ENCODE data around the gene NCS1.

Gene NCS1

DNA sequence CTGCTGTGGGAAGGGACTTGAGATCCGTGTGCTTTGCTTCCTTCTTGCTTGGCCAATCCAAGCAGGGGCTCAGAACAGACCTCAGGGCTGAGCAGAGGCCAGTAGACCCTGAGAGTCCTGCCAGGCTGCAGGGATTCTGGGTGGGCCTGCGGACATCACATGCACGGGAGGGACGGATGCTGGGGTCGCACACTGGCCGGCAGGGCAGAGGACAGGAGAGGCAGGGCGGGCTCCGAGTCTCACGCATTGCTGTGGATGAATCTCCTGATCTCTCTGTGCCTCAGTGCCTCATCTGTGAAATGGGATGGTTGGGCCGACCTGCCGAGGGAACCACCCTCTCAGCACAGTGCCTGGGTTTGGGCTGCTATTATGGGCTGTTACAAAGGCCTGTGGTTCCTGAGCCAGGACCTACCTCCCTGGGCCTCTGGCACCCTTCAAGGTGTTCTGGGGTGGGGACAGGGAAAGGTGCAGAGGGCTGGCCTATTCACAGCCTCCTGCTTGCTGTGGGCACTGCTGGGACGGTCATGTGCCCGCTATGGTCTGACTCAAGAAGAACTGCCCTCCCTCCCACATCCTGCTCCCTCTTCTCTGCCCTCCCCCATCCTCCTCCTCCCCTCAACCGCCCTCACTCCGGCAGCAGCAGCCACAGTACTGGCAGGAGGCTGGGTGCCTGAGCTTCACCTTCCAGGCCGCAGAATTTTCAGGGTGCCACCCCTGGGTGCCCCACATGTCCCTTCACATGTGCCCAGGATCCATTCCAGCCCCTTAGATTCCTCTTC is 43.3 kb downstream of the NCS1 start:
- no peak for DNase-seq (ENCODE audit: low read depth)

GRCh38 chr9:130217838-130218237 is 45.6 kb downstream of the NCS1 start:
- no peak for DNase-seq (ENCODE audit: low read depth)

DNA sequence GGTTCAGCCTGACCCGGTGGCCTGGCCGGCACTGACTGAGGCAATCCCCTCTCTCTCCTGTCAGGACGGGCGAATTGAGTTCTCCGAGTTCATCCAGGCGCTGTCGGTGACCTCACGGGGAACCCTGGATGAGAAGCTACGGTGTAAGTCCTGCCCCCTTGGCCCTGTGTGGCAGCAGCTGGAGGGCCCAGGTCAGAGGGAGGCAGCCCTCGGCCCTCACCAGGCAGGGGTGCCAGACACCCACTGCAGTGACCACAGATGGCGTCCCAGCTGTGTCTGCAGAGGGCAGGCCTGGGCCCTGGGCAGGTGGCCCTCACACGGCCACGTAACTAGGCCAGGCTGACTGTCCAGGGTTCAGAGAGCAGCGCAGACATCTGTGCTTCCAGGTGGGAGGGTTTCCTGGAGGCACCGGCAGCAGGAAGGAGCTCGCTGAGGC is 47.5 kb downstream of the NCS1 start:
- DNase-seq (ENCODE audit: low read depth), result no peak

- DNase-seq (ENCODE audit: low read depth), result no peak
These were observed 48.1 kb downstream of the NCS1 start for GRCh38 chr9:130220352-130220751.

DNA sequence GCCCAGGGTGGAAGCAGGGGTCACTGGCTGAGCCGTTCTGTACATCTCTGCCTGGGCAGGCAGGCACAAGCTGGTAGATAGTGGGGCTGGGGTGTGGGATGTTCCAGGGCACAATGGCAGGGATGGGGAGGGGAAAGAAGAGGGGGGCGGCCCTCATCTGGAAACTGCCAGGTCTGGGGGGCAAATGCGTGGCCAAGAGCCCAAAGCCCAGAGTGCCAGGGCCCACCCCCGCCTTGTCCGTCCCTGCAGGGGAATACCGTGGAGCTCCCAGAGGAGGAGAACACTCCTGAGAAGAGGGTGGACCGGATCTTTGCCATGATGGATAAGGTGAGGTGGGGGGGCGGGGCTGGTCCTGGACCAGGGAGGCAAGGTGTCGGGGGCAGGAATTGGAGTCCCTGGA is 50.6 kb downstream of the NCS1 start:
- DNase-seq (ENCODE audit: low read depth), result no peak

- no peak for DNase-seq (ENCODE audit: low read depth)
These were observed 52.9 kb downstream of the NCS1 start for GRCh38 chr9:130225071-130225470.

GRCh38 chr9:130225586-130225985 is 53.4 kb downstream of the NCS1 start:
- DNase-seq (ENCODE audit: low read depth), result no peak

DNA sequence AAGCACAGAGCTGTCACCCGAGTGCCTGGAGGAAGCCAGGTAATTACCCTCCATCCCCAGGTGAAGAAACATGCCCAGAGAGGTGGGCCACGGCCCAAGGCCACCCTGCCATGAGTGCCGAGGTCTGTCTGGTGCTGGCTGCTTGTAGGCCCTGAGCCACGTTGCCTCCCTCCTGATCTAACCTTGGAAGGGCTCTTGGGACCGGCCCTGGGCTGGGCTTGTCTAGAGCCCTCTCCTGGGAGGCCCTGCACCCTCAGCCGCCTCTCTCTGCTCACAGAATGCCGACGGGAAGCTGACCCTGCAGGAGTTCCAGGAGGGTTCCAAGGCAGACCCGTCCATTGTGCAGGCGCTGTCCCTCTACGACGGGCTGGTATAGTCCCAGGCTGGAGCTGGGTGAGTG is 53.9 kb downstream of the NCS1 start:
- DNase-seq (ENCODE audit: low read depth), result no peak

GRCh38 chr9:130227833-130228232 is 55.6 kb downstream of the NCS1 start:
- no peak for DNase-seq (ENCODE audit: low read depth)

DNA sequence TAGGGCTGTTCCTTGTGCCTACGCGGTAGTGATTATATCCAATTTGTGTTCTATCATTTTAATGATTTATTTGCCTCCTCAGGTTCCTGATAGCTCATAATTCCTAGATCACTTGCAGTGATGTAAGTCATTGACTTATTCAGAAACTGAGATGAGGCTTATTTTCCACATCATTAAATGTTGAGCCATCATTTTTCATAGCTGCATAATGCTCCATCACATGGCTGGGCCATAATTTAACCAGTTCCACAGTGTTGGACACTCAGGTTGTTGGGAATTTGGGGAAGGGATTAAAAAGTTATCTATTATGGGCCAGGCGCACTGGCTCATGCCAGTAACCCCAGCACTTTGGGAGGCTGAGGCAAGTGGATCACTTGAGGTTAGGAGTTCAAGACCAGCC is 57.6 kb downstream of the NCS1 start:
- no peak for DNase-seq (ENCODE audit: low read depth)

- DNase-seq (ENCODE audit: low read depth), result no peak
These were observed 58.4 kb downstream of the NCS1 start for GRCh38 chr9:130230631-130231030.

GRCh38 chr9:130232899-130233586 is 60.8 kb downstream of the NCS1 start:
- DNase-seq (ENCODE audit: low read depth), result no peak

GRCh38 chr9:130233587-130233945 is 61.4 kb downstream of the NCS1 start:
- no peak for DNase-seq (ENCODE audit: low read depth)

- no peak for DNase-seq (ENCODE audit: low read depth)
These were observed 62.4 kb downstream of the NCS1 start for GRCh38 chr9:130234340-130235260.

DNA sequence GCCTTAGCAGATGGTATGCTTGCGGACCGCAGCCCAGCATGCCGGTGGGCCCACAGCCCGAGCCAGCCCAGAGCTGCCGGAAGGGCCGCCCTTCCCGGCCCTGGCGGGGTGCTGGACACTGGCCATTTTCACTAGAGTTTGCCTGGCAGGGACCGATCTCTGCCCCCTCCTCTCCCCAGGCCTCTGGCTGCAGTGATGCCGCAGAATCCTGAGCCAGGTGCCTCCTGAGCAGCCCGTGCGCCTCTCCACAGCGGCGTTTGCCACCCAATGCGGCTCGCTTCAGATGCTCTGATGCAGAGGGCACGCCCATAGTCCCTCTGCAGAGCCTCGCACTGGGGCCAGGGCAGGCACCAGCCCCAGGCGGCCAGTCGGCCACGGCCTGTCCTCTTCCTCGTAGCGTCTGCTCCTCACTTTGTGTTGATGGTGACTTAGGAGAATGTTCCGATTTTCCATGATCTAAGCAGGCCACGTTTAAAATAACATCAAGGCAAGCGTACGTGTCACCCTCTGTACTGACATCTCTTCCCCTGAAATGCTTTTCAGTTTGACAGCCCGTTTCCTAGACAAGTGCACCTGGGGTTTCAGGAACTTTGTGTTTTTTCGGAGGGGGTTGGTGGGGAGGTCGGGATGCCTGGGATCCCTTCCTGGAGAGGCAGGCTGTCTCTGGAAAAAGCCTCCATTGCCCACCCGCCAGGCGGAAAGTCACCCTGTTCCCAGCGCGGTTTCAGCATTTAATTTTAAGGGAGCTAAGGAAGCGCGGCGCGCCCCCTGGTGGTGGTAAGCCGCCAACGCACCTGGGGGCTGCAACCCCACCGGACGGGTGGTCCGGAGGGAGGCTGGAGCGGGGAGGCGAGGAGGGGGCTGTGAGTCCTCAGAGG is 63.6 kb downstream of the NCS1 start:
- peak; percentile 50 for DNase-seq (ENCODE audit: low read depth)

DNA sequence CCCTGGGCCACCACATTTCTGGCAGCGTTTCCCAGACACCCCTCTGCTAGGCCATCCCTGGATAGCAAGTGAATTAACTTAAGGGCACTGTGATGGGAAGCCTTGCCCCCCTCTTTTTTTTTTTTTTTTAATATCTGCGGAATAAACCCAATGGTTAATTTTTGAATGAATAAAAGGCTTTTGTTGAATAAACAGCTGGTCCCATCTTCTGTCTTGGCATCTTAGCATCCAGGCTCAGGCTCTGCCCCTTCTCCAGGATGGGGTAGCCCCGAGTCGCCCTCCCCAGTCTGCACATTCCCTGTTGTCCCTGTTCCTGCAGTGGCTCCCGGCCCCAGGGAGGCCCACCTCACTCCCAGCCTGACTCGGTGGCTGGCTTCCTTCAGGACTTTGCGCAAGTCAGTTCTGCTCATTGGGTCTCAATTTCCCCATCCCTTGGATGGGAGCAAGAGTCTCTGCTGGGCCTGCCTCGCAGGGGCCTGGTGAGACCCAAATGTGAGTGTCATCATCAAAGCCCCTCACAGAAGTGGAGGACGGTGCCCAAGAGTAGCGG is 64.3 kb downstream of the NCS1 start:
- DNase-seq (ENCODE audit: low read depth), result no peak

- no peak for DNase-seq (ENCODE audit: low read depth)
These were observed 64.9 kb downstream of the NCS1 start for GRCh38 chr9:130237076-130237475.

DNA sequence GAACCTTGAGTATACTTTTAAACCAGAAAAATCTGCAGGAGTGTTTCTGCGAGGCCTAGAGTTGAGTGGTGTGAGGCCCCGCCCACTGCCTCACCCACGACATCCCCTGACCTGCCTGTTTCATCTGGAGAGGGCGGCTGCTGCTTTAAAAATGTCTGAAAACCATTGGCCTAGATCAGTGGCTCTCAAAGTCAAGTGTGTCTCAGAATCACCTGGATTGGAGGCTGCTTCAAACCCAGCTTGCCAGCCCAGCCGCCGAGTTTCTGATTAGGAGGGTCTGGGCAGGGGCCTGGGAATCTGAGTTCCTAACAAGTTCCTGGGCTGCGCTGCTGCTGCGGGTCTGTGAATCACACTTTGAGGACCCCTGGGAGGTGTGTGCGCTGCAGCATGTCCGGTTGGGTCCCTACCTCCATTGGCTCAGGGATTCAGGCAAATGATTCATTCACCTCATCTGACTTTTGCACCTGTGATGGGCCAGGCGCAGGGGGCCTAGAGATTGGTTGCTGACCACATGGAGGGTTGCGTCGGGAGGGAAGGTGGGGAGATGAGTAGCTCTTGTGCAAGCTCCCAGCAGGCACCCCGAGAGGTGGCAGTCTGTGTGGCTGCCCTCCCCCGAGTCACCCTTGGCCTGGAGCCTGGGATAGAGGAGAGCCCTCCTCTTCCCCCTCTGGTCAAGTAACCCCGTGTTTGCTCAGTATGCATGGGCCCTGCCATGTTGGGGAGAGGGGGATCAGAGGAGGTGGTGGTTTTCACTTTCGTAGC is 65.7 kb downstream of the NCS1 start:
- no peak for DNase-seq (ENCODE audit: low read depth)

- DNase-seq (ENCODE audit: low read depth), result no peak
These were observed 67.1 kb downstream of the NCS1 start for GRCh38 chr9:130239363-130239695.

DNA sequence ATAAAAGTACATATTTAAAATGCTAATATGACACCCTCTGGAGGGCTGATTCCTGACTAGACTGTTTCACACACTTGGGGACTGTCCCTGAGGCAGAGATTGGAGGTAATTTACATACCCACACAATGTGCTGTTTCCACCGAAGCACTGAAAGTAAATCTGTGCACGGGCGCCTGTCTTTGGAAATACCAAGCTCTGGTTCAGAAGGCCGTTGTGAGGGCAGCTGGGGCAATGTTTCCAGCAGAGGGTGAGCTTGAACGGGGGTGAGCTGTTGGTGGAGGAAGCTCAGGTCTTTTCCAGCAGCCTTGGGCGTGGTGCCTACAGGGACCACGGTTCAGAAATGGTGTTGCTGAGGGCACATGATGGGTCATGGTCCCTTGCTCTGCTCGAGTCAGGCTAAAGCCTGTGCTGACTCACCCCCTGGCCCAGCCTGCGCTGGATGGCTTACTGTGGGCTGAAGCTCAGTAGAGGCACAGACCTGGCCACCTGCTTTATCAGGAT is 67.6 kb downstream of the NCS1 start:
- no peak for DNase-seq (ENCODE audit: low read depth)
